Measurements from ENCODE around the gene THTPA. TPM values are rescaled to one million over a fixed set of nuclear protein-coding genes. Genes with fewer than 3 reads are reported as not detected.

Gene THTPA
- total RNA-seq, 1 donor from 2014 or later = 20.2 TPM

Other genes with a start within 250 kb of the THTPA start
- 51.1 TPM for gene BCL2L2, start 249.4 kb upstream of the THTPA start, total RNA-seq
- gene PABPN1, start 234.8 kb upstream of the THTPA start, total RNA-seq = 178 TPM
- 35.3 TPM for gene SLC22A17, start 203.4 kb upstream of the THTPA start, total RNA-seq
- gene EFS, start 191.1 kb upstream of the THTPA start, total RNA-seq = 25.7 TPM
- not detected for gene IL25, start 183.5 kb upstream of the THTPA start, total RNA-seq
- 1.1 TPM for gene CMTM5, start 179.2 kb upstream of the THTPA start, total RNA-seq
- not detected for gene MYH6, start 148.0 kb upstream of the THTPA start, total RNA-seq
- gene MYH7, start 120.6 kb upstream of the THTPA start, total RNA-seq = 2.1 TPM
- gene NGDN, start 86.6 kb upstream of the THTPA start, total RNA-seq = 39.9 TPM
- 2.8 TPM for gene ZFHX2, start 4.5 kb upstream of the THTPA start, total RNA-seq
- gene AP1G2, start 11.5 kb downstream of the THTPA start, total RNA-seq = 248 TPM
- gene JPH4, start 22.5 kb downstream of the THTPA start, total RNA-seq = 5.3 TPM
- 1,842 TPM for gene DHRS2, start 80.1 kb downstream of the THTPA start, total RNA-seq

Measured in ureter (tissue), 1 donor.